GM12892 (cell line): ENCODE data around the gene KIR3DL1.

Source experiments
- POLR2A ChIP-seq: IDR thresholded peaks from 2 replicates; pipeline ENCODE4 v1.6.1; 2011; ENCODE audit warnings: low read depth, low read length, control low read depth
- POLR2AphosphoS5 ChIP-seq: IDR thresholded peaks from 2 replicates; pipeline ENCODE4 v1.6.1; 2011; ENCODE audit warnings: low read depth, low read length, control low read depth
- TAF1 ChIP-seq: IDR thresholded peaks from 2 replicates; pipeline ENCODE4 v1.6.1; 2011; ENCODE audit warnings: low read depth, mild to moderate bottlenecking, control low read depth, low read length, borderline replicate concordance

DNA sequence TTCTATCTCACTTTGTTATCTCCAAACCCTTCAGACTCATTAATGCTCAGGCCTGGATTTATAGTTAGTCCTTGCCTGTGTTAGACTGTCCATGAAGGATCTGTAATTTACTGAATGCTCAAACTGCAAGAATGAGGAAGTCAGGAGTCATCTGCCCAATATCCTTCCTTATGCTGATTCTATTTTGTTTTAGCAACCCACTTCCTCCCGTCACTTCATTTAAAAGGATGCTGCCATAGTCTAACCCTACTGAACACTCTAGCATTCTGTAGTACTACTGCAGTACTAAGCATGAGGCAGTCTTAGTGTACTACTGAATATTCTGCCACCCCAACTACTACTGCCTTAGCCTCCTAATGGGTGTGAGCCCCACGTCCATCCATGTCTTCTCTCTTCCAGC, 59.2 kb downstream of the KIR3DL1 start:
- no peak for TF ChIP-seq POLR2AphosphoS5
- no peak for TF ChIP-seq POLR2A
- no peak for TF ChIP-seq TAF1
